Measurements from ENCODE around the gene GAPDHS. TPM values are rescaled to one million over a fixed set of nuclear protein-coding genes. Genes with fewer than 3 reads are reported as not detected.

Gene GAPDHS
- total and polyA plus RNA-seq, 2 of the 13 experiments (the other 11 are each of a cell fraction or from before 2014, with no cell fraction given), result not detected

- peak; percentile 43; the same call in 1 of the 2 replicates for TF ChIP-seq MNT (IDR thresholded peaks at IDR 0.05)
- TF ChIP-seq ZZZ3 (CRISPR knock-in tag; IDR thresholded peaks at IDR 0.05; ENCODE audit: borderline replicate concordance), result no peak
- TF ChIP-seq PLSCR1 (CRISPR knock-in tag; IDR thresholded peaks at IDR 0.05; ENCODE audit: borderline replicate concordance), result no peak
- no peak for TF ChIP-seq ZNF83 (CRISPR knock-in tag; IDR thresholded peaks at IDR 0.05; ENCODE audit: borderline replicate concordance)
- 0 out of 2 replicates have a peak, but pooled peaks have one; percentile 48 for TF ChIP-seq HMGXB3 (CRISPR knock-in tag; IDR thresholded peaks at IDR 0.05; ENCODE audit: borderline replicate concordance)
- TF ChIP-seq ZNF790 (CRISPR knock-in tag; IDR thresholded peaks at IDR 0.05; ENCODE audit: borderline replicate concordance), result no peak
- no peak for TF ChIP-seq ELF1 (CRISPR knock-in tag; IDR thresholded peaks at IDR 0.05)
- TF ChIP-seq TBX2 (CRISPR knock-in tag; IDR thresholded peaks at IDR 0.05; ENCODE audit: borderline replicate concordance), result no peak
- TF ChIP-seq ATF6 (CRISPR knock-in tag; conservative IDR thresholded peaks at IDR 0.05), result no peak
- no peak for TF ChIP-seq KAT2B (IDR thresholded peaks at IDR 0.05; ENCODE audit: borderline replicate concordance, low read depth, low read length)
- TF ChIP-seq GLI4 (CRISPR knock-in tag; IDR thresholded peaks at IDR 0.05; ENCODE audit: borderline replicate concordance), result no peak
- TF ChIP-seq ZNF263 (CRISPR knock-in tag; IDR thresholded peaks at IDR 0.05), result peak; percentile 52; the same call in 1 of the 2 replicates
- no peak for TF ChIP-seq DPF2 (CRISPR knock-in tag; IDR thresholded peaks at IDR 0.05; ENCODE audit: borderline replicate concordance, low read depth)
- no peak for TF ChIP-seq TAF1 (CRISPR knock-in tag; IDR thresholded peaks at IDR 0.05)
- TF ChIP-seq ZNF580 (CRISPR knock-in tag; IDR thresholded peaks at IDR 0.05; ENCODE audit: borderline replicate concordance, low read depth), result 0 out of 2 replicates have a peak, but pooled peaks have one; percentile 52
- no peak for TF ChIP-seq CERS6 (CRISPR knock-in tag; IDR thresholded peaks at IDR 0.05)
- 0 out of 2 replicates have a peak, but pooled peaks have one; percentile 33 for TF ChIP-seq GATAD1 (CRISPR knock-in tag; IDR thresholded peaks at IDR 0.05)
- 0 out of 2 replicates have a peak, but pooled peaks have one; percentile 5 for TF ChIP-seq SALL1 (CRISPR knock-in tag; IDR thresholded peaks at IDR 0.05)
- TF ChIP-seq ZNF768 (CRISPR knock-in tag; IDR thresholded peaks at IDR 0.05), result peak; percentile 15; the same call in 1 of the 2 replicates
Measured at GRCh38 chr19:35555301-35556005, 22.2 kb downstream of the GAPDHS start (continued).
